Ascending aorta (tissue), 2 donors: ENCODE data around the gene POLD4. TPM values are rescaled to one million over a fixed set of nuclear protein-coding genes. Genes with fewer than 3 reads are reported as not detected.

Experiments
- DNase-seq, 2 donors: peaks; one replicate each; pipeline ENCODE4 v3.0.0-alpha.2; 2019; ENCODE audit warnings: low spot score in 2 of 2
- H3K27ac ChIP-seq, 2 donors: fragments of 200-600 bp; sonication (generic); one replicate each; pipeline ENCODE4 v1.5.1; 2016 to 2017; ENCODE audit warnings: mild to moderate bottlenecking in 1 of 2
- H3K27me3 ChIP-seq: fragments of 200-600 bp; sonication (generic); one replicate; pipeline ENCODE4 v1.5.1; 2017
- H3K36me3 ChIP-seq, 2 donors: fragments of 200-600 bp; sonication (generic); one replicate each; pipeline ENCODE4 v1.5.1; 2016
- H3K4me1 ChIP-seq, 2 donors: fragments of 200-600 bp; sonication (generic); one replicate each; pipeline ENCODE4 v1.5.1; 2016 to 2017; ENCODE audit warnings: mild to moderate bottlenecking in 1 of 2
- H3K4me3 ChIP-seq, 2 donors: fragments of 200-600 bp; sonication (generic); one replicate each; pipeline ENCODE4 v1.5.1; 2016 to 2017; ENCODE audit warnings: mild to moderate bottlenecking in 1 of 2
- H3K9me3 ChIP-seq, 2 donors: fragments of 200-600 bp; sonication (generic); one replicate each; pipeline ENCODE4 v1.5.1; 2016
- intact Hi-C: fragments of 100-400 bp; cut with DNase I; formaldehyde crosslinking; loops from one replicate; pipeline ENCODE4 v1.15.1; 2023
- total RNA-seq: library from RNA; depleted of rRNA; stranded (reverse); fragments of >200 nt; gene quantifications from one replicate; pipeline ENCODE4 v1.1.0, GENCODE V29; 2016
- TF ChIP-seq, protein P1 (sequence below), 3 experiments: fragments of 200-600 bp in 2 of 3; fragments of 450-650 bp in 1 of 3; sonication (generic) in 2 of 3; IDR thresholded peaks; one replicate each; pipeline ENCODE4 v1.5.1; 2016 to 2019; ENCODE audit warnings: antibody characterized with exemption in 3 of 3, mild to moderate bottlenecking in 1 of 3, moderate library complexity in 1 of 3

Gene POLD4
- total RNA-seq, 1 donor from 2014 or later, result 107 TPM

- TF ChIP-seq, protein P1, sequence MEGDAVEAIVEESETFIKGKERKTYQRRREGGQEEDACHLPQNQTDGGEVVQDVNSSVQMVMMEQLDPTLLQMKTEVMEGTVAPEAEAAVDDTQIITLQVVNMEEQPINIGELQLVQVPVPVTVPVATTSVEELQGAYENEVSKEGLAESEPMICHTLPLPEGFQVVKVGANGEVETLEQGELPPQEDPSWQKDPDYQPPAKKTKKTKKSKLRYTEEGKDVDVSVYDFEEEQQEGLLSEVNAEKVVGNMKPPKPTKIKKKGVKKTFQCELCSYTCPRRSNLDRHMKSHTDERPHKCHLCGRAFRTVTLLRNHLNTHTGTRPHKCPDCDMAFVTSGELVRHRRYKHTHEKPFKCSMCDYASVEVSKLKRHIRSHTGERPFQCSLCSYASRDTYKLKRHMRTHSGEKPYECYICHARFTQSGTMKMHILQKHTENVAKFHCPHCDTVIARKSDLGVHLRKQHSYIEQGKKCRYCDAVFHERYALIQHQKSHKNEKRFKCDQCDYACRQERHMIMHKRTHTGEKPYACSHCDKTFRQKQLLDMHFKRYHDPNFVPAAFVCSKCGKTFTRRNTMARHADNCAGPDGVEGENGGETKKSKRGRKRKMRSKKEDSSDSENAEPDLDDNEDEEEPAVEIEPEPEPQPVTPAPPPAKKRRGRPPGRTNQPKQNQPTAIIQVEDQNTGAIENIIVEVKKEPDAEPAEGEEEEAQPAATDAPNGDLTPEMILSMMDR (IDR thresholded peaks at IDR 0.05), result no peak
- H3K9me3 ChIP-seq, result no peaks in the 10 kb centered on the region
- no peaks in the 10 kb centered on the region for H3K27me3 ChIP-seq
- H3K4me1 ChIP-seq, result peaks cover 9 to 18% of the 10 kb centered on the region in 2 donors
- DNase-seq, result peak in 1 of 2 donors; percentile 64
- H3K4me3 ChIP-seq, result peak overlapping the region; percentile 76 to 97
- intact Hi-C loops, result loop anchor here (1.0 to 2.0 kb wide), 2 partner anchors 15 to 41 kb away; partner anchors contain the start of gene ANKRD13D
- peaks cover 40 to 48% of the 10 kb centered on the region in 2 donors for H3K36me3 ChIP-seq
- peak overlapping the region; percentile 68 to 72 for H3K27ac ChIP-seq
Observed at GRCh38 chr11:67303835-67304411, 49.4 kb downstream of the POLD4 start.

GRCh38 chr11:67303132-67303834 is 50.1 kb downstream of the POLD4 start, which contains the start of gene SSH3:
TSS of gene SSH3 (plus strand) at chr11:67303530. CDS start at chr11:67303626, 96 bp downstream.
- H3K27me3 ChIP-seq, result no peaks in the 10 kb centered on the region
- no peaks in the 10 kb centered on the region for H3K9me3 ChIP-seq
- peaks cover 9 to 18% of the 10 kb centered on the region in 2 donors for H3K4me1 ChIP-seq
- intact Hi-C loops, result loop anchor here (1.0 to 2.0 kb wide), 2 partner anchors 14 to 40 kb away; partner anchors contain the start of gene ANKRD13D
- H3K27ac ChIP-seq, result peak within 1 kb of the TSS; percentile 68 to 72
- DNase-seq, result peak in 1 of 2 donors; percentile 88
- peak within 1 kb of the TSS; percentile 76 to 97 for H3K4me3 ChIP-seq
- peaks cover 42% of the 10 kb centered on the region in 2 donors for H3K36me3 ChIP-seq
- TF ChIP-seq, protein P1 (IDR thresholded peaks at IDR 0.05), result no peak

DNA sequence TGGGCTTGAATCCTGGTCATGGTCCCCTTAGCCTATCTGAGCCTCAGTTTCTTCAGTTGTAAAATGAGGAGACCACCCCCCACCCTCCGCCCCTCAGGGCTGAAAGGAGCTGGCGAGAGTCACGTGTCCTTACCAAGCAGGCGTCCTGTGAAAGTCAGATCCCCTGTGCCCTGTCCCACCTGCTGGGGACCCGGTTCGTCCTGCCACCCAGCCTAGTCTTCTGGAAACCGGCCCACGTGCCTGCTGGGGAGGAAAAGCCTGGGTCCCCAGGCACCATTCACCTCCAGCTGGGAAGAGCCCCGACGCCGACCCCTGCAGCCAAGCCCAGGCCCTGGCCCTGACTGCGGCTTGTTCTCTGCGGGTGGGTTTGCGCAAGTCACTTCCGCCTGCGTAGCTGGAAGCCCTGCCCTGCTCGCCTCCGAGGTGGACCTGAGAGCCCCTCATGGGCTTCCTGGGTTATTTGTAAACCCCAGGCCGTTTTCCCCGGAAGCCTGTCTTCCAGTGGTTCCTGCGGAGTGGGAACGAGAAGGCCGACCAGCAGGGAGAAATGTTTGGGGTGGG is 50.7 kb downstream of the POLD4 start:
- peak overlapping the region; percentile 68 to 72 for H3K27ac ChIP-seq
- H3K36me3 ChIP-seq, result peaks cover 36 to 37% of the 10 kb centered on the region in 2 donors
- no peaks in the 10 kb centered on the region for H3K27me3 ChIP-seq
- H3K4me1 ChIP-seq, result peaks cover 9 to 18% of the 10 kb centered on the region in 2 donors
- TF ChIP-seq, protein P1 (IDR thresholded peaks at IDR 0.05), result no peak
- peak overlapping the region; percentile 76 to 97 for H3K4me3 ChIP-seq
- no peaks in the 10 kb centered on the region for H3K9me3 ChIP-seq
- intact Hi-C loops, result loop anchor here (1.0 to 2.0 kb wide), 2 partner anchors 14 to 39 kb away; partner anchors contain the start of gene ANKRD13D
- peak in 1 of 2 donors; percentile 66 for DNase-seq

- intact Hi-C loops, result loop anchor here (2.0 kb wide), 1 partner anchor 13 kb away; the partner anchor contains the start of gene ANKRD13D
- no peaks in the 10 kb centered on the region for H3K27me3 ChIP-seq
- H3K4me3 ChIP-seq, result peak overlapping the region in 1 of 2 donors; percentile 97
- H3K36me3 ChIP-seq, result peaks cover 31 to 33% of the 10 kb centered on the region in 2 donors
- peaks cover 9 to 18% of the 10 kb centered on the region in 2 donors for H3K4me1 ChIP-seq
- TF ChIP-seq, protein P1 (IDR thresholded peaks at IDR 0.05), result no peak
- no peaks in the 10 kb centered on the region for H3K9me3 ChIP-seq
- H3K27ac ChIP-seq, result peak overlapping the region; percentile 25 to 72
- peak in 1 of 2 donors; percentile 62 for DNase-seq
Observed at GRCh38 chr11:67301951-67302516, 51.3 kb downstream of the POLD4 start.

DNA sequence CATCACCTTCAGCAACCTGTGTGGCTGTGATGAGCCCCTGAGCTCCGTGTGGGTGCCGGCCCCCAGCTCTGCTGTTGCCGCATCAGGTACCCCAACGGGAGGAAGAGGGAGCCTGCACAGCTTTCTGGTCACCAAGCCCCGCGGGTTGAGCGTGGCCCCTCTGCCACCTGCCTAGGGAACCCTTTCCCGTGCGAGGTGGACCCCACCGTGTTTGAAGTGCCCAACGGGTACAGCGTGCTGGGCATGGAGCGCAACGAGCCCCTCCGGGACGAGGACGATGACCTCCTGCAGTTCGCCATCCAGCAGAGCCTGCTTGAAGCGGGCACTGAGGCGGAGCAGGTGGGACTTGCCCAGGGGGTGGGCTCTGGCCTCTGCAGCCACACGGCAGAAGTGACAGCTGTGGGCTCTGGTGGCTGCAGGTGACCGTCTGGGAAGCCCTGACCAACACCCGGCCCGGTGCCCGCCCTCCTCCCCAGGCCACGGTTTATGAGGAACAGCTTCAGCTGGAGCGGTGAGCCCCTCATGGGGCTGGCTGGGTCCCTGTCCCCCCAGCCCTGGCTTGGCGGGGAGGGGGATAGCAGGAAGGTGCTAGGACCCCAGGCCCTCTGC is 51.9 kb downstream of the POLD4 start:
- Histone ChIP-seq H3K4me1 (peaks cover 9 to 18% of the 10 kb centered on the region in 2 donors), H3K9me3 (no peaks in the 10 kb centered on the region), H3K36me3 (peaks cover 33 to 36% of the 10 kb centered on the region in 2 donors), H3K27me3 (no peaks in the 10 kb centered on the region), H3K4me3 (no peak overlapping the region), H3K27ac (no peak overlapping the region)
- TF ChIP-seq, protein P1 (IDR thresholded peaks at IDR 0.05), result no peak
- DNase-seq, result peak in 1 of 2 donors; percentile 59
- intact Hi-C loops, result no loop called here
